B cell (primary cell): Measurements from ENCODE around the gene RETREG2. TPM values are rescaled to one million over a fixed set of nuclear protein-coding genes. Genes with fewer than 3 reads are reported as not detected.

Source experiments
- ATAC-seq: fragments of 200-7000 bp; cut with Tn5 transposase; one replicate; pipeline ENCODE4 v1.10.0; 2021; ENCODE audit warnings: low read depth, mild to moderate bottlenecking, moderate number of reproducible peaks, moderate library complexity
- CTCF ChIA-PET: fragments of 350-600 bp; sonication (Branson Sonifier 250); formaldehyde crosslinking; loops from one replicate; lab custom pipeline; 2021; ENCODE audit warnings: antibody characterized with exemption, inconsistent platforms; lab: Charles Lee
- POLR2A ChIA-PET: fragments of 350-600 bp; sonication (Branson Sonifier 250); formaldehyde crosslinking; loops from one replicate; lab custom pipeline; 2021; ENCODE audit warnings: antibody characterized with exemption; lab: Charles Lee
- DNase-seq: peaks from one replicate; pipeline ENCODE4 v3.0.0; 2013
- H2AFZ ChIP-seq: 2 replicates; pipeline ENCODE4 v1.6.1; 2012; ENCODE audit warnings: mild to moderate bottlenecking, low read depth, low read length; ENCODE audit not compliant: insufficient read depth, poor library complexity, severe bottlenecking
- H3K27ac ChIP-seq, 2 donors: 1 replicate in 1 of 2; 2 replicates in 1 of 2; pipeline ENCODE4 v1.5.1; 2012 to 2013; ENCODE audit warnings: low read length in 2 of 2, mild to moderate bottlenecking in 2 of 2, moderate library complexity in 1 of 2
- H3K27me3 ChIP-seq, 4 experiments: fragments of 200-600 bp in 1 of 4; sonication (generic) in 1 of 4; replicated peaks in 1 of 4; 1 replicate in 2 of 4; 2 replicates in 2 of 4; pipeline versions ENCODE4 v1.6.1 to v1.7.0; 2013 to 2016; ENCODE audit warnings: low read length in 3 of 4, mild to moderate bottlenecking in 2 of 4, mixed read lengths in 1 of 4, moderate library complexity in 1 of 4; ENCODE audit not compliant: insufficient read depth in 4 of 4, control insufficient read depth in 3 of 4; ENCODE audit errors: control extremely low read depth in 1 of 4
- H3K36me3 ChIP-seq, 2 experiments: replicated peaks in 1 of 2; 1 replicate in 1 of 2; 2 replicates in 1 of 2; pipeline versions ENCODE4 v1.6.1 to v1.7.1; 2013; ENCODE audit warnings: low read length in 1 of 2; ENCODE audit not compliant: insufficient read depth in 2 of 2, control insufficient read depth in 1 of 2; ENCODE audit errors: control extremely low read depth in 1 of 2, extremely low read depth in 1 of 2
- H3K4me1 ChIP-seq, 2 donors: fragments of 200-600 bp in 1 of 2; sonication (generic) in 1 of 2; 1 replicate in 1 of 2; 2 replicates in 1 of 2; pipeline versions ENCODE4 v1.5.1 to v1.6.1; 2013 to 2017; ENCODE audit warnings: low read length in 2 of 2; ENCODE audit not compliant: control insufficient read depth in 2 of 2, insufficient read depth in 2 of 2
- H3K4me2 ChIP-seq: replicated peaks from 2 replicates; pipeline ENCODE3; 2012; ENCODE audit warnings: mild to moderate bottlenecking, low read depth, low read length; ENCODE audit not compliant: poor library complexity, severe bottlenecking
- H3K4me3 ChIP-seq, 5 experiments: fragments of 200-600 bp in 1 of 5; sonication (generic) in 1 of 5; 1 replicate in 3 of 5; 2 replicates in 2 of 5; pipeline versions ENCODE4 v1.5.1 to v1.7.0; 2011 to 2016; ENCODE audit warnings: low read length in 4 of 5, mild to moderate bottlenecking in 4 of 5, low read depth in 2 of 5, control low read depth in 1 of 5, moderate library complexity in 1 of 5; ENCODE audit not compliant: insufficient read depth in 1 of 5; ENCODE audit errors: control extremely low read depth in 1 of 5, extremely low read depth in 1 of 5
- H3K79me2 ChIP-seq: fragments of 200-600 bp; sonication (generic); one replicate; pipeline ENCODE4 v1.6.0; 2016; ENCODE audit warnings: low read length; ENCODE audit not compliant: control insufficient read depth, insufficient read depth
- H3K9ac ChIP-seq: fragments of 200-600 bp; sonication (generic); 2 replicates; pipeline ENCODE4 v1.6.1; 2017; ENCODE audit warnings: mild to moderate bottlenecking, low read length, moderate library complexity
- H3K9me3 ChIP-seq, 3 donors: one replicate each; pipeline versions ENCODE4 v1.6.1 to v1.7.1; 2013; ENCODE audit warnings: low read length in 2 of 3; ENCODE audit not compliant: control insufficient read depth in 2 of 3, insufficient read depth in 1 of 3; ENCODE audit errors: control extremely low read depth in 1 of 3
- H4K20me1 ChIP-seq: 2 replicates; pipeline ENCODE4 v1.6.0; 2012; ENCODE audit warnings: mild to moderate bottlenecking, low read length; ENCODE audit not compliant: insufficient read depth, control insufficient read depth, poor library complexity, severe bottlenecking
- H3K27ac Mint-ChIP-seq: one replicate; pipeline ENCODE4 v1.8.0; 2021; ENCODE audit warnings: mixed read lengths
- H3K27me3 Mint-ChIP-seq: one replicate; pipeline ENCODE4 v1.8.0; 2021; ENCODE audit warnings: mixed read lengths
- H3K4me1 Mint-ChIP-seq: one replicate; pipeline ENCODE4 v1.8.0; 2021; ENCODE audit warnings: mixed read lengths
- H3K4me3 Mint-ChIP-seq: one replicate; pipeline ENCODE4 v1.8.0; 2021; ENCODE audit warnings: mixed read lengths
- H3K9me3 Mint-ChIP-seq: one replicate; pipeline ENCODE4 v1.8.0; 2022; ENCODE audit warnings: mixed read lengths; ENCODE audit not compliant: insufficient read depth
- EZH2 ChIP-seq: IDR thresholded peaks from 2 replicates; pipeline ENCODE4 v1.6.1; 2012; ENCODE audit warnings: borderline replicate concordance, low read depth, mild to moderate bottlenecking, moderate library complexity, low read length; ENCODE audit not compliant: insufficient read depth, poor library complexity, severe bottlenecking
- WGBS: methylation state at CpG from one replicate; pipeline ENCODE4 v1.1.5; 2013; ENCODE audit warnings: missing lambda C conversion rate; ENCODE audit not compliant: insufficient coverage; 5-methylcytosine and 5-hydroxymethylcytosine counted together
- intact Hi-C: fragments of 100-400 bp; cut with micrococcal nuclease; formaldehyde crosslinking; loops from one replicate; pipeline ENCODE4 v1.10.0; 2022
- polyA plus RNA-seq: library from polyadenylated mRNA; depleted of rRNA; stranded (reverse); fragments of >200 nt; gene quantifications from 2 replicates; pipeline ENCODE4 v1.2.3, GENCODE V29; 2012
- total RNA-seq, 2 donors: library from RNA; stranded (reverse); fragments of 120-200 nt in 1 of 2; gene quantifications; 1 replicate in 1 of 2; 2 replicates in 1 of 2; pipeline versions ENCODE4 v1.2.3 to v1.2.4, GENCODE V29; 2013 to 2022
- TF ChIP-seq, protein P1 (sequence below): fragments of 200-600 bp; IDR thresholded peaks from one replicate; pipeline ENCODE4 v1.8.0; 2022; ENCODE audit warnings: antibody characterized with exemption, mild to moderate bottlenecking

RETREG2 gene
- total and polyA plus RNA-seq, 2 donors (not counting 1 experiment from before 2014, with no cell fraction given), result 46.7 to 102 TPM

DNA sequence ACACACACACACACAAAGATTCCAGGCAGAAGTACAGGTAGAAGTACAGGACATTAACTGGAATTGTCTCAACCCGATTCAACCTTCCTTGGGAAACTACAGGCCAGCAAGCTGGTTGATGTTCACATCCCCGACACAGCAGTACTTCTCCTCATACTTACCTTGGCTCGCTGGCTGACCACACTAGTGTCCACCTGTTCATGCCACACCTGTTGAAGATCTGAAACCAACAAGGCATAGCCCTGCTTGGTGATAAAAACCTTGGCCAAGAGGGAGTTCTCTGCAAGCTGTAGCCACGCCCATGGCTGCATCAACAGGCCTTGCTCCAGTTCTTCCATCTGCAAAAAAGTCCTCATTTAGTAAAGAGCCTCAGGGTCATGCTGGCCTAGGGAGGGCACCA lies 20.1 kb upstream of the RETREG2 start:
- H3K9ac ChIP-seq, result no peak overlapping the region
- H3K27ac ChIP-seq, result no peak overlapping the region
- H3K4me2 ChIP-seq, result no peak overlapping the region
- Mint-ChIP-seq H3K4me1 (peaks cover 21% of the 10 kb centered on the region), H3K9me3 (no peaks in the 10 kb centered on the region), H3K4me3 (no peak overlapping the region), H3K27me3 (no peaks in the 10 kb centered on the region), H3K27ac (no peak overlapping the region)
- H3K4me3 ChIP-seq, result no peak overlapping the region
- H3K79me2 ChIP-seq, result peaks cover 14% of the 10 kb centered on the region
- ChIA-PET POLR2A (interaction anchor here (0.7 to 1.5 kb wide), 3 partner anchors 49 to 137 kb away, joined by 3 to 5 read pairs (median 4); no protein-coding TSS in a partner anchor), CTCF (interaction anchor here (0.8 to 9.9 kb wide), 16 partner anchors 9 to 372 kb away, joined by 3 to 117 read pairs (median 6); partner anchors contain the start of genes IHH and ZFAND2B)
- H3K36me3 ChIP-seq, result peaks cover 2 to 23% of the 10 kb centered on the region in 2 experiments
- TF ChIP-seq, protein P1, sequence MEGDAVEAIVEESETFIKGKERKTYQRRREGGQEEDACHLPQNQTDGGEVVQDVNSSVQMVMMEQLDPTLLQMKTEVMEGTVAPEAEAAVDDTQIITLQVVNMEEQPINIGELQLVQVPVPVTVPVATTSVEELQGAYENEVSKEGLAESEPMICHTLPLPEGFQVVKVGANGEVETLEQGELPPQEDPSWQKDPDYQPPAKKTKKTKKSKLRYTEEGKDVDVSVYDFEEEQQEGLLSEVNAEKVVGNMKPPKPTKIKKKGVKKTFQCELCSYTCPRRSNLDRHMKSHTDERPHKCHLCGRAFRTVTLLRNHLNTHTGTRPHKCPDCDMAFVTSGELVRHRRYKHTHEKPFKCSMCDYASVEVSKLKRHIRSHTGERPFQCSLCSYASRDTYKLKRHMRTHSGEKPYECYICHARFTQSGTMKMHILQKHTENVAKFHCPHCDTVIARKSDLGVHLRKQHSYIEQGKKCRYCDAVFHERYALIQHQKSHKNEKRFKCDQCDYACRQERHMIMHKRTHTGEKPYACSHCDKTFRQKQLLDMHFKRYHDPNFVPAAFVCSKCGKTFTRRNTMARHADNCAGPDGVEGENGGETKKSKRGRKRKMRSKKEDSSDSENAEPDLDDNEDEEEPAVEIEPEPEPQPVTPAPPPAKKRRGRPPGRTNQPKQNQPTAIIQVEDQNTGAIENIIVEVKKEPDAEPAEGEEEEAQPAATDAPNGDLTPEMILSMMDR, result no peak
- TF ChIP-seq EZH2, result no peak
- H3K9me3 ChIP-seq, result no peaks in the 10 kb centered on the region
- H3K27me3 ChIP-seq, result no peaks in the 10 kb centered on the region
- intact Hi-C loops, result no loop called here
- ATAC-seq (no peak), DNase-seq (no peak)
- H4K20me1 ChIP-seq, result peaks cover 8% of the 10 kb centered on the region
- H2AFZ ChIP-seq, result no peak overlapping the region
- H3K4me1 ChIP-seq, result peaks cover 9 to 15% of the 10 kb centered on the region in 2 donors
- WGBS, result 97% methylated on average over 4 of the region's 4 CpGs

- Mint-ChIP-seq H3K27ac (no peak overlapping the region), H3K9me3 (no peaks in the 10 kb centered on the region), H3K4me1 (peaks cover 21% of the 10 kb centered on the region), H3K27me3 (no peaks in the 10 kb centered on the region), H3K4me3 (no peak overlapping the region)
- ATAC-seq, result no peak
- ChIA-PET CTCF (interaction anchor here (0.7 to 9.9 kb wide), 24 partner anchors 10 to 371 kb away, joined by 3 to 117 read pairs (median 6); partner anchors contain the start of genes CNPPD1, IHH and ZFAND2B), POLR2A (interaction anchor here (0.7 to 2.4 kb wide), 5 partner anchors 18 to 136 kb away, joined by 3 to 8 read pairs (median 5); partner anchors contain the start of gene CNPPD1)
- Histone ChIP-seq H3K27ac (no peak overlapping the region), H3K27me3 (no peaks in the 10 kb centered on the region), H2AFZ (no peak overlapping the region), H3K9ac (no peak overlapping the region), H3K4me3 (no peak overlapping the region), H3K79me2 (peaks cover 14% of the 10 kb centered on the region), H4K20me1 (peaks cover 8% of the 10 kb centered on the region), H3K4me2 (no peak overlapping the region), H3K4me1 (peaks cover 9 to 15% of the 10 kb centered on the region in 2 donors), H3K9me3 (no peaks in the 10 kb centered on the region), H3K36me3 (peaks cover 2 to 17% of the 10 kb centered on the region in 2 experiments)
- DNase-seq, result no peak
- no CpG with 5 or more reads among the region's 3 CpGs for WGBS
- no peak for TF ChIP-seq EZH2
- TF ChIP-seq, protein P1, result no peak
- intact Hi-C loops, result no loop called here
These were observed 19.5 kb upstream of the RETREG2 start for GRCh38 chr2:219158586-219158985.
